ENCODE data around the gene PTPN5. TPM values are rescaled to one million over a fixed set of nuclear protein-coding genes. Genes with fewer than 3 reads are reported as not detected.

PTPN5 gene
- total RNA-seq, 1 donor from 2014 or later: not detected

- DNase-seq (ENCODE audit: low read depth in 2 of 2): no peak
These were observed 48.2 kb downstream of the PTPN5 start for GRCh38 chr11:18743365-18743764.

GRCh38 chr11:18741783-18742182 is 49.8 kb downstream of the PTPN5 start:
- no peak for DNase-seq (ENCODE audit: low read depth in 2 of 2)

- no peak for DNase-seq (ENCODE audit: low read depth in 2 of 2)
These were observed 51.9 kb downstream of the PTPN5 start for GRCh38 chr11:18739685-18740084.

- no peak for DNase-seq (ENCODE audit: low read depth in 2 of 2)
These were observed 54.0 kb downstream of the PTPN5 start for GRCh38 chr11:18737642-18738041.

- no peak for DNase-seq (ENCODE audit: low read depth in 2 of 2)
These were observed 54.9 kb downstream of the PTPN5 start for GRCh38 chr11:18736590-18737148.

GRCh38 chr11:18733202-18733601 is 58.4 kb downstream of the PTPN5 start:
- DNase-seq (ENCODE audit: low read depth in 2 of 2): no peak

GRCh38 chr11:18731949-18732821 is 59.4 kb downstream of the PTPN5 start:
- DNase-seq (ENCODE audit: low read depth in 2 of 2): peak; percentile 44 to 59

GRCh38 chr11:18731441-18731840 is 60.2 kb downstream of the PTPN5 start:
- DNase-seq (ENCODE audit: low read depth in 2 of 2): no peak

GRCh38 chr11:18730020-18730419 is 61.6 kb downstream of the PTPN5 start:
- DNase-seq (ENCODE audit: low read depth in 2 of 2): no peak

GRCh38 chr11:18729426-18729825 is 62.2 kb downstream of the PTPN5 start:
- DNase-seq (ENCODE audit: low read depth in 2 of 2): no peak

GRCh38 chr11:18728658-18729057 is 62.9 kb downstream of the PTPN5 start:
- no peak for DNase-seq (ENCODE audit: low read depth in 2 of 2)

- DNase-seq (ENCODE audit: low read depth in 2 of 2): peak; percentile 25 to 51
These were observed 63.9 kb downstream of the PTPN5 start for GRCh38 chr11:18727479-18728236.

GRCh38 chr11:18726040-18726439 is 65.6 kb downstream of the PTPN5 start, which contains the start of gene IGSF22:
TSS of gene IGSF22 (minus strand) at chr11:18726188. CDS start at chr11:18724236, 1,952 bp downstream.
- no peak for DNase-seq (ENCODE audit: low read depth in 2 of 2)

- DNase-seq (ENCODE audit: low read depth in 2 of 2): no peak
These were observed 67.6 kb downstream of the PTPN5 start for GRCh38 chr11:18723991-18724390.

- no peak for DNase-seq (ENCODE audit: low read depth in 2 of 2)
These were observed 69.3 kb downstream of the PTPN5 start for GRCh38 chr11:18722293-18722637.

GRCh38 chr11:18721561-18722292 is 69.9 kb downstream of the PTPN5 start:
- DNase-seq (ENCODE audit: low read depth in 2 of 2): peak; percentile 55 to 56

- peak; percentile 37 to 60 for DNase-seq (ENCODE audit: low read depth in 2 of 2)
These were observed 70.6 kb downstream of the PTPN5 start for GRCh38 chr11:18720808-18721560.

- DNase-seq (ENCODE audit: low read depth in 2 of 2): no peak
These were observed 71.3 kb downstream of the PTPN5 start for GRCh38 chr11:18720091-18720807.

GRCh38 chr11:18715476-18715875 is 76.1 kb downstream of the PTPN5 start:
- DNase-seq (ENCODE audit: low read depth in 2 of 2): no peak

GRCh38 chr11:18714443-18714780 is 77.2 kb downstream of the PTPN5 start:
- DNase-seq (ENCODE audit: low read depth in 2 of 2): no peak

All from lung microvascular endothelial cell (primary cell).